Neuronal stem cell (in vitro differentiated cells): ENCODE results near the gene PPIB.

ENCODE experiments used
- DNase-seq: peaks from one replicate; pipeline ENCODE4 v3.0.0-alpha.2; 2013; ENCODE audit warnings: low spot score
- H2AFZ ChIP-seq: one replicate; pipeline ENCODE4 v1.6.1; 2013; ENCODE audit warnings: mild to moderate bottlenecking, low read length, inconsistent platforms
- H2AK5ac ChIP-seq: 2 replicates; pipeline ENCODE4 v1.6.1; 2013; ENCODE audit warnings: low read depth, mild to moderate bottlenecking, inconsistent platforms, low read length, moderate library complexity, mixed read lengths
- H2BK120ac ChIP-seq: 2 replicates; pipeline ENCODE4 v1.6.1; 2013; ENCODE audit warnings: low read depth, mild to moderate bottlenecking, inconsistent platforms, low read length, moderate library complexity, mixed read lengths
- H2BK12ac ChIP-seq: one replicate; pipeline ENCODE4 v1.6.1; 2013; ENCODE audit warnings: low read length, inconsistent platforms
- H2BK15ac ChIP-seq: 2 replicates; pipeline ENCODE4 v1.6.1; 2013; ENCODE audit warnings: mild to moderate bottlenecking, low read length, inconsistent platforms, mixed read lengths
- H2BK5ac ChIP-seq: one replicate; pipeline ENCODE4 v1.6.1; 2013; ENCODE audit warnings: inconsistent platforms, mild to moderate bottlenecking, low read length, moderate library complexity
- H3K14ac ChIP-seq: one replicate; pipeline ENCODE4 v1.6.1; 2013; ENCODE audit warnings: low read length, inconsistent platforms
- H3K18ac ChIP-seq: 2 replicates; pipeline ENCODE4 v1.6.1; 2013; ENCODE audit warnings: low read length, inconsistent platforms
- H3K23ac ChIP-seq: 2 replicates; pipeline ENCODE4 v1.6.1; 2013; ENCODE audit warnings: low read depth, mild to moderate bottlenecking, mixed read lengths, low read length, inconsistent platforms; ENCODE audit not compliant: poor library complexity
- H3K27ac ChIP-seq: replicated peaks from 3 replicates; pipeline ENCODE4 v1.5.1; 2013; ENCODE audit warnings: low read length, inconsistent platforms
- H3K27me3 ChIP-seq, 3 experiments: 2 replicates each; pipeline ENCODE4 v1.6.1; 2013; ENCODE audit warnings: low read length in 3 of 3, mild to moderate bottlenecking in 2 of 3, inconsistent platforms in 1 of 3, low read depth in 1 of 3, mixed read lengths in 1 of 3, moderate library complexity in 1 of 3; ENCODE audit not compliant: control insufficient read depth in 3 of 3, insufficient read depth in 3 of 3
- H3K36me3 ChIP-seq, 2 donors: replicated peaks in 1 of 2; 2 replicates each; pipeline ENCODE4 v1.6.1; 2013; ENCODE audit warnings: low read length in 2 of 2; ENCODE audit not compliant: control insufficient read depth in 2 of 2, insufficient read depth in 2 of 2
- H3K4ac ChIP-seq: 2 replicates; pipeline ENCODE4 v1.6.1; 2013; ENCODE audit warnings: inconsistent platforms, mild to moderate bottlenecking, low read length, moderate library complexity
- H3K4me1 ChIP-seq, 2 donors: 1 replicate in 1 of 2; 2 replicates in 1 of 2; pipeline ENCODE4 v1.6.1; 2013; ENCODE audit warnings: low read length in 2 of 2, low read depth in 1 of 2; ENCODE audit not compliant: control insufficient read depth in 2 of 2, insufficient read depth in 1 of 2
- H3K4me2 ChIP-seq: one replicate; pipeline ENCODE4 v1.6.1; 2013; ENCODE audit warnings: mild to moderate bottlenecking, low read length, inconsistent platforms; ENCODE audit not compliant: insufficient read depth, poor library complexity, severe bottlenecking
- H3K4me3 ChIP-seq, 2 donors: 2 replicates each; pipeline ENCODE4 v1.5.1; 2013; ENCODE audit warnings: low read length in 2 of 2, mild to moderate bottlenecking in 2 of 2, inconsistent platforms in 1 of 2, moderate library complexity in 1 of 2
- H3K79me1 ChIP-seq: one replicate; pipeline ENCODE4 v1.6.1; 2013; ENCODE audit warnings: low read depth, mild to moderate bottlenecking, inconsistent platforms, low read length, moderate library complexity
- H3K9ac ChIP-seq: one replicate; pipeline ENCODE4 v1.6.1; 2013; ENCODE audit warnings: mild to moderate bottlenecking, low read depth, low read length, inconsistent platforms; ENCODE audit not compliant: poor library complexity
- H3K9me3 ChIP-seq, 2 donors: replicated peaks in 1 of 2; 2 replicates each; pipeline versions ENCODE3 to v1.6.1; 2013; ENCODE audit warnings: low read length in 2 of 2, mild to moderate bottlenecking in 2 of 2, inconsistent platforms in 1 of 2, low read depth in 1 of 2, mixed read lengths in 1 of 2, moderate library complexity in 1 of 2; ENCODE audit not compliant: control insufficient read depth in 2 of 2, insufficient read depth in 1 of 2
- H4K8ac ChIP-seq: one replicate; pipeline ENCODE4 v1.6.1; 2013; ENCODE audit warnings: low read depth, mild to moderate bottlenecking, inconsistent platforms, low read length, moderate library complexity
- H4K91ac ChIP-seq: one replicate; pipeline ENCODE4 v1.6.1; 2013; ENCODE audit warnings: low read length, low read depth, mild to moderate bottlenecking, inconsistent platforms; ENCODE audit not compliant: poor library complexity
- WGBS, 2 donors: extraction: QIAGEN DNeasy Blood & Tissue Kit; methylation state at CpG; one replicate each; pipeline ENCODE4 v1.1.7; 2013; ENCODE audit warnings: missing lambda C conversion rate in 2 of 2, mixed read lengths in 1 of 2; ENCODE audit not compliant: insufficient read length in 2 of 2, insufficient replicate concordance in 1 of 2; ENCODE audit errors: extremely low coverage in 2 of 2; 5-methylcytosine and 5-hydroxymethylcytosine counted together

Gene PPIB

GRCh38 chr15:64131547-64131946, 31.3 kb downstream of the PPIB start:
- Histone ChIP-seq H2AFZ (no peak overlapping the region), H3K9ac (no peak overlapping the region), H3K4me2 (no peak overlapping the region), H3K14ac (no peak overlapping the region), H2AK5ac (no peak overlapping the region), H4K91ac (no peak overlapping the region), H3K27me3 (no peaks in the 10 kb centered on the region), H2BK12ac (no peak overlapping the region), H3K18ac (no peak overlapping the region), H3K36me3 (peaks cover 58 to 91% of the 10 kb centered on the region in 2 donors), H3K4ac (no peak overlapping the region), H2BK120ac (no peak overlapping the region), H2BK15ac (no peak overlapping the region), H3K4me1 (no peaks in the 10 kb centered on the region), H3K23ac (no peak overlapping the region), H3K9me3 (no peaks in the 10 kb centered on the region), H3K27ac (no peak overlapping the region), H2BK5ac (no peak overlapping the region), H3K4me3 (no peak overlapping the region), H3K79me1 (no peaks in the 10 kb centered on the region), H4K8ac (no peak overlapping the region)
- no CpG with 5 or more reads among the region's 7 CpGs for whole genome bisulfite sequencing, 2 donors
- DNase-seq = no peak

GRCh38 chr15:64130159-64130558, 32.7 kb downstream of the PPIB start:
- H2BK120ac ChIP-seq = no peak overlapping the region
- no peak overlapping the region for H2BK15ac ChIP-seq
- WGBS, 2 donors = no CpG with 5 or more reads among the region's 3 CpGs
- no peaks in the 10 kb centered on the region for H3K79me1 ChIP-seq
- no peak overlapping the region for H2AFZ ChIP-seq
- H3K14ac ChIP-seq = no peak overlapping the region
- H3K27me3 ChIP-seq = no peaks in the 10 kb centered on the region
- no peak overlapping the region for H2AK5ac ChIP-seq
- H3K4me1 ChIP-seq = no peaks in the 10 kb centered on the region
- no peak overlapping the region for H3K4me3 ChIP-seq
- no peak overlapping the region for H4K91ac ChIP-seq
- DNase-seq = no peak
- peaks cover 52 to 95% of the 10 kb centered on the region in 2 donors for H3K36me3 ChIP-seq
- H2BK5ac ChIP-seq = no peak overlapping the region
- H3K18ac ChIP-seq = no peak overlapping the region
- no peak overlapping the region for H3K4me2 ChIP-seq
- H3K27ac ChIP-seq = no peak overlapping the region
- H4K8ac ChIP-seq = no peak overlapping the region
- no peak overlapping the region for H2BK12ac ChIP-seq
- no peak overlapping the region for H3K4ac ChIP-seq
- H3K9me3 ChIP-seq = no peaks in the 10 kb centered on the region
- H3K9ac ChIP-seq = no peak overlapping the region
- no peak overlapping the region for H3K23ac ChIP-seq

GRCh38 chr15:64127521-64128270, 35.1 kb downstream of the PPIB start:
- Histone ChIP-seq H2AFZ (no peak overlapping the region), H2BK120ac (no peak overlapping the region), H4K8ac (no peak overlapping the region), H3K23ac (no peak overlapping the region), H3K36me3 (peaks cover 46 to 94% of the 10 kb centered on the region in 2 donors), H3K4me3 (no peak overlapping the region), H4K91ac (no peak overlapping the region), H3K9ac (no peak overlapping the region), H3K27ac (no peak overlapping the region), H2BK5ac (no peak overlapping the region), H3K27me3 (no peaks in the 10 kb centered on the region), H2BK12ac (no peak overlapping the region), H3K4me2 (no peak overlapping the region), H3K9me3 (no peaks in the 10 kb centered on the region), H3K79me1 (no peaks in the 10 kb centered on the region), H3K4ac (no peak overlapping the region), H3K4me1 (no peaks in the 10 kb centered on the region), H3K18ac (no peak overlapping the region), H2AK5ac (no peak overlapping the region), H2BK15ac (no peak overlapping the region), H3K14ac (no peak overlapping the region)
- no peak for DNase-seq
- no CpG with 5 or more reads among the region's 6 CpGs for WGBS, 2 donors

DNA sequence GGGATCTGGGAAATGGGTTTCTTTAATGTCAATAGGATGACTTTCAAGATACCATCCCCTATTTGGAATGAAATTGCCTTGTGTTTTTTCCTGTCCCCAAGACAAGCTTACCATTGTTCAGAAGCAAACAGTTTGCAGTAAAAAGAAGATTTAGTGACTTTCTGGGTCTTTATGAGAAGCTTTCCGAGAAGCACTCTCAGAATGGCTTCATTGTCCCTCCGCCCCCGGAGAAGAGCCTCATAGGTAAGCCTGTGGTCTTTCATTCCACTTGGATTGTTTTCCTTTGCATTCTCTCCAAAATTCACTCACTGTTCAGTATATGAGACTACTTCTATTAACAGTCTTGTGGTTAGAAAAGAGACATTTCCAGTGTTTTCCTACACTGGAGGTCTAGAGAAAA, 36.8 kb downstream of the PPIB start:
- Histone ChIP-seq H2BK12ac (no peak overlapping the region), H4K91ac (no peak overlapping the region), H3K23ac (no peak overlapping the region), H3K36me3 (peaks cover 37 to 94% of the 10 kb centered on the region in 2 donors), H3K4me3 (no peak overlapping the region), H2BK120ac (no peak overlapping the region), H2AFZ (no peak overlapping the region), H3K18ac (no peak overlapping the region), H3K27me3 (no peaks in the 10 kb centered on the region), H3K79me1 (no peaks in the 10 kb centered on the region), H3K4me1 (no peaks in the 10 kb centered on the region), H3K9ac (no peak overlapping the region), H2BK5ac (no peak overlapping the region), H3K14ac (no peak overlapping the region), H3K4ac (no peak overlapping the region), H3K9me3 (no peaks in the 10 kb centered on the region), H3K27ac (no peak overlapping the region), H4K8ac (no peak overlapping the region), H3K4me2 (no peak overlapping the region), H2BK15ac (no peak overlapping the region), H2AK5ac (no peak overlapping the region)
- no peak for DNase-seq
- WGBS, 2 donors = no CpG with 5 or more reads among the region's 3 CpGs
